Left hindlimb (tissue), 1 donor: ENCODE results near the gene UTP14A.

Source experiments
- DNase-seq: peaks from one replicate; pipeline ENCODE4 v3.0.0-alpha.2; 2018

UTP14A gene

GRCh38 chrX:129953881-129954280, 47.9 kb downstream of the UTP14A start:
- DNase-seq = no peak

GRCh38 chrX:129954804-129955203, 48.8 kb downstream of the UTP14A start:
- no peak for DNase-seq

- DNase-seq = no peak
Measured at GRCh38 chrX:129955682-129956081, 49.7 kb downstream of the UTP14A start.

- no peak for DNase-seq
Measured at GRCh38 chrX:129956145-129956544, 50.2 kb downstream of the UTP14A start.

- DNase-seq = no peak
Measured at GRCh38 chrX:129956765-129957164, 50.8 kb downstream of the UTP14A start.

- DNase-seq = peak; percentile 77
Measured at GRCh38 chrX:129957241-129958082, 51.5 kb downstream of the UTP14A start.

- DNase-seq = no peak
Measured at GRCh38 chrX:129958083-129958465, 52.1 kb downstream of the UTP14A start.

GRCh38 chrX:129958814-129959492, 53.0 kb downstream of the UTP14A start:
- DNase-seq = no peak

GRCh38 chrX:129959493-129959832, 53.5 kb downstream of the UTP14A start:
- DNase-seq = no peak

- DNase-seq = no peak
Measured at GRCh38 chrX:129961180-129962083, 55.5 kb downstream of the UTP14A start.

- no peak for DNase-seq
Measured at GRCh38 chrX:129963729-129964128, 57.8 kb downstream of the UTP14A start.

GRCh38 chrX:129965166-129965565, 59.2 kb downstream of the UTP14A start:
- DNase-seq = no peak

- no peak for DNase-seq
Measured at GRCh38 chrX:129968968-129969367, 63.0 kb downstream of the UTP14A start.

GRCh38 chrX:129976441-129976840, 70.5 kb downstream of the UTP14A start:
- DNase-seq = no peak
